GM13976 (cell line): ENCODE results near the gene FOXL1.
"Not testable (repeated sequence)": the region's sequence is repeated elsewhere in the genome, so short reads cannot be mapped to it uniquely, and the experiment has no call there.

ENCODE experiments used
- DNase-seq: peaks from one replicate; pipeline ENCODE4 v3.0.0; 2012; ENCODE audit warnings: low spot score
- in situ Hi-C: fragments of 300-500 bp; cut with MboI; formaldehyde crosslinking; loops from one replicate; pipeline ENCODE4 v1.12.0; 2022; ENCODE audit warnings: low sequenced_read_pairs, mixed read lengths, inconsistent platforms; ENCODE audit not compliant: unreplicated experiment
- TF ChIP-seq, protein P1 (sequence below): IDR thresholded peaks from 2 replicates; pipeline ENCODE4 v1.5.1; 2012; ENCODE audit warnings: borderline replicate concordance, mild to moderate bottlenecking; ENCODE audit not compliant: insufficient read depth; ENCODE audit errors: extremely low read depth, missing control alignments, control extremely low read depth

FOXL1 gene

GRCh38 chr16:86587487-86587886 is 9.1 kb downstream of the FOXL1 start:
- TF ChIP-seq, protein P1, sequence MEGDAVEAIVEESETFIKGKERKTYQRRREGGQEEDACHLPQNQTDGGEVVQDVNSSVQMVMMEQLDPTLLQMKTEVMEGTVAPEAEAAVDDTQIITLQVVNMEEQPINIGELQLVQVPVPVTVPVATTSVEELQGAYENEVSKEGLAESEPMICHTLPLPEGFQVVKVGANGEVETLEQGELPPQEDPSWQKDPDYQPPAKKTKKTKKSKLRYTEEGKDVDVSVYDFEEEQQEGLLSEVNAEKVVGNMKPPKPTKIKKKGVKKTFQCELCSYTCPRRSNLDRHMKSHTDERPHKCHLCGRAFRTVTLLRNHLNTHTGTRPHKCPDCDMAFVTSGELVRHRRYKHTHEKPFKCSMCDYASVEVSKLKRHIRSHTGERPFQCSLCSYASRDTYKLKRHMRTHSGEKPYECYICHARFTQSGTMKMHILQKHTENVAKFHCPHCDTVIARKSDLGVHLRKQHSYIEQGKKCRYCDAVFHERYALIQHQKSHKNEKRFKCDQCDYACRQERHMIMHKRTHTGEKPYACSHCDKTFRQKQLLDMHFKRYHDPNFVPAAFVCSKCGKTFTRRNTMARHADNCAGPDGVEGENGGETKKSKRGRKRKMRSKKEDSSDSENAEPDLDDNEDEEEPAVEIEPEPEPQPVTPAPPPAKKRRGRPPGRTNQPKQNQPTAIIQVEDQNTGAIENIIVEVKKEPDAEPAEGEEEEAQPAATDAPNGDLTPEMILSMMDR = no peak
- DNase-seq = no peak
- in situ Hi-C loops = no loop called here

GRCh38 chr16:86587955-86588354 is 9.6 kb downstream of the FOXL1 start:
- in situ Hi-C loops, DNase-seq: not testable (repeated sequence)

DNA sequence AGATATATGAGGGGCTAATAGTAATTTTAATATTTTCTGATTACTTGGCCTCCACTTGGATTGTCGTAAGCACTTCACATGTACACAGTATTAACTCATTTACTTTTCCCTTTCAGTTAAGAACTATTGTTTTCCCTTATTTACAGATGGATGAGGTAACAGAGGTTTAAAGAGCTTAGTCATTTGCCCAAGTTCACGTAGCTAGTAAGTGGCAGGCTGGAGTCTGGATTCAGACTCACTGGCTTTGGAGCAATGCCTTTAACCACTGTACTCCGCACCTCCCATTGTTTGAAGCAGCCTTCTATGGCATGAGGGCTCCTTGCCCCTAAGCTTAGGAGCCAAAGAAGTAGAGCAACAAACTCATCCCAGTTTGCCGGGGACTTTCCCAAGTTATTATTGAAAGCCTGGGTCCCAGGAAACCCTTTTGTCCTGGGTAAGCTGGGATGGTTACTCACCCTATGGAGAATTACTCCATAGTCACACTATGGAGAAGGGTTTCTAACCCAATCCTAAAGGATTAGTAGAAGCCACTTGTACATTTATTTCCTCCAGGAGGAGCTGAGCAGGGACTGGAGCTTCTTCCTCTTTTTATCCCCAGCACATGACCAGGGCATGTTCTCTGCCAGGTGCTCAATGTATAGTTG is 12.3 kb downstream of the FOXL1 start:
- in situ Hi-C loops = no loop called here
- TF ChIP-seq, protein P1 = no peak
- no peak for DNase-seq

GRCh38 chr16:86591270-86591669 is 12.9 kb downstream of the FOXL1 start:
- TF ChIP-seq, protein P1 = no peak
- no peak for DNase-seq
- in situ Hi-C loops = no loop called here

- in situ Hi-C loops = no loop called here
- no peak for DNase-seq
- TF ChIP-seq, protein P1 = no peak
Observed at GRCh38 chr16:86593913-86594620, 15.7 kb downstream of the FOXL1 start.

GRCh38 chr16:86594721-86595120 is 16.4 kb downstream of the FOXL1 start:
- TF ChIP-seq, protein P1 = no peak
- no peak for DNase-seq
- in situ Hi-C loops = no loop called here

DNA sequence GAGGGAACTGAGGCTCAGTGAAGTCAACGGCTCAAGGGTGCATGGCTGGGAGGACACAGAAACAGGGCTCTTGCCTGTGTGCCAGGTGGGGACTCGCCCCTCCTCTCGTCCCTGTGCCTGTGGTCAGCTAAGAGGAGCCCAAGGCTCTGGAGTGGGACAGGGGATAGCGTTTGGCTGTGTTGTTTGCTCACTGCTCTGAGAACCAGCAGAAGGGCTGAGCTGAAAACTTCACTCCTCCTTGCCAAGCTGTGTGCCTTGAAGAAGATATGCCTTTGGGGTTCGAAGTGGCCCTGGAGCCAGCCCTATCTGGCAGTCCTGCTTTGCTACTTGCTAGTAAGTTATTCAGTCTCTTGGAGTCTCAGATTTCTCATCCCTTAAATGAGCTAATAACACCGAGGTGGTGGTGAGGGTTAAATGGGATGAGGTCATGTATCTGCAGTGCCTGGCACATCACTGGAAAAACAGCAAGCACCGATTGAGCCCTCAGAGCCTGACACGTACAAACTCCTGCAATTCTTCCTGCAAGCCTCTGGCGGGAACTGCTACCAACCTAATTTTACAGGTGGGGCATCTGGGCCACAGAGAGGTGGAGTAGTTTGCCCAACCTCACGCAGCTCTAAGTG is 17.7 kb downstream of the FOXL1 start:
- in situ Hi-C loops = no loop called here
- TF ChIP-seq, protein P1 = no peak
- no peak for DNase-seq
